ENCODE measurements around the gene TMEM18.

The TMEM18 gene

DNA sequence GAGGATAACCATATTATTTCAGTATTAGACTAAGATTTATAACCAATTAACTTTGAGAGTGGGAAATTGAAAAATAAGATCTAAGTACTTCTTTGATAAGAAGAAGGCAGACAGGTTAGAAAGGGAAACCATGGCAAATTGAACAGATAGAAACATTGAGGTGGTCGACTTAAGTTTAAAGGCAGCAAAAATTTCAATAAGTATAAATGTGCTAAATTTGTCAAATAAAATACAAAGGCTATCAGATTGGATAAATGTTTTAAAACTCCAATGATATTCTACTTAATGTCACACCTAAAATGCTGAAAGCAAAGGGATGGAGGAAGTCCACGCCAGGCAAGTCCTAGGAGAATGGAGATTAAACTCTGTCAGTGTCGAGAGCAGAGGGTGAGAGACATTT is 59.2 kb downstream of the TMEM18 start:
- no peak for DNase-seq (ENCODE audit: low read depth)

All from stimulated activated CD4-positive, alpha-beta T cell treated with anti-CD3 and anti-CD28 coated beads, Interleukin-2, amount 100 ng/mL, for 4 hours (primary cell).